IPS-11a (cell line): ENCODE results near the gene TCHH.
A peak's percentile ranks its signal among the peaks of the same experiment; 100 is the strongest.
"Not testable (repeated sequence)": the region's sequence is repeated elsewhere in the genome, so short reads cannot be mapped to it uniquely, and the experiment has no call there.

ENCODE experiments used
- H3K4me3 ChIP-seq: one replicate; pipeline ENCODE4 v1.5.1; 2013; ENCODE audit warnings: low read depth, low read length, control low read depth

The TCHH gene

DNA sequence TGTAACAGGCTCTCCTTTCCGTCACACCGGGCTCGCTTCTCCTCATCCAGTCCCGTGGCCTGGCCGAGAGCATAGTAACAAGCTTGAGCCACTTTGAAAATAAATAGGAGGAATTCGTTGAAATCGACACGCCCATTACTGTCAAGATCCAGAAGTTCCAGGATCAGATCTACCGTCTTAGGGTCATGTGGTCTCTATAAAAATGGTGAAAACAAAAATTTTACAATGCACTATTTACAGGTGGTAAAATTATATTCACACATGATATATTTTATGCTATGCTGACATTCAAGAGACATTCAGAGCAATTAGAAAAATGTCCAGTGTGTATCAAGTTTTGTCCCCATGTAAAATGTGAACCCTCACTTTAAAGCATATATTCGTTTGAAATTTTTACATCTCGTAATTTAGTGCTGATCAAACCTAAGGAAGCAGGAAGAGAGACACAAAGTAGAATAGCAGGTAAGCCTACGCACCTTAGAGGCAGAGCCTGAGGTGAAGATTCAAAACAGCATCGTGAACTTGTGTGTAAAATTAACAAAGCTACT lies 2.3 kb downstream of the TCHH start:
- H3K4me3 ChIP-seq, result no peak overlapping the region

DNA sequence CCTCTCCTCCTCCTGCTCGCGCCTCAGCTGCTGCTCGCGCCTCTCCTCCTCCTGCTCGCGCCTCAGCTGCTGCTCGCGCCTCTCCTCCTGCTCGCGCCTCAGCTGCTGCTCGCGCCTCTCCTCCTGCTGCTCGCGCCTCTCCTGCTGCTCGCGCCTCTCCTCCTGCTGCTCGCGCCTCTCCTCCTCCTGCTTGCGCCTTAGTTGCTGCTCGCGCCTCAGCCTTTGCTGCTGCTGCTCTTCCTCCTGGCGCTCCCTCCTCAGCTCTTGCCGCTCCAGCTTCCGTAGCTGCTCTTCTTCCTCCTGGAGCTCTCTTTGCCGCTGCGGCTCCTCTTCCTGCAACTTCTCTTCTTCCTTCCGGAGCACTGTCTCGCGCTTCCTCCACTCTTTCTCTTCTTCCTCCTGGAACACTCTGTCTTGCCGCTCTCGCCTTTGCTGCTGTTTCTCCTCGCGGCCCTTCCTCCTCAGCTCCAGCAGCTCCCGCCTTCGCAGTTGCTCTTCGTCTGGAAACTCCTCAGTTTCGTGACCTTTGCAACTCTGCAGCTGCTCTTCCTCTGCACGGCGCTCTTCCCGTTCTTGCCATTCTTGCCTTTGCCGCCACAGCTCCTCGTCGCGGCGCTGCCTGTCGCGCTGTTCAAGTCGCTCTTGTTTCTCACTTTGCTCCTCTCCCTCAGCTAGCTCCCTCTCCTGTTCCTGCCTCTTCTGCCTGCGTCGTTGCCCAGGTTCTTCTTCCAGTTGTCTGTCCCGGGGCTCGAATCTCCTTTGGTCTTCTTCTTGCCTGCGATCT lies 3.0 kb downstream of the TCHH start:
- H3K4me3 ChIP-seq, result no peak overlapping the region

GRCh38 chr1:152111515-152111968 lies 3.7 kb downstream of the TCHH start:
- no peak overlapping the region for H3K4me3 ChIP-seq

- no peak overlapping the region for H3K4me3 ChIP-seq
Measured at GRCh38 chr1:152110860-152111514, 4.3 kb downstream of the TCHH start.

DNA sequence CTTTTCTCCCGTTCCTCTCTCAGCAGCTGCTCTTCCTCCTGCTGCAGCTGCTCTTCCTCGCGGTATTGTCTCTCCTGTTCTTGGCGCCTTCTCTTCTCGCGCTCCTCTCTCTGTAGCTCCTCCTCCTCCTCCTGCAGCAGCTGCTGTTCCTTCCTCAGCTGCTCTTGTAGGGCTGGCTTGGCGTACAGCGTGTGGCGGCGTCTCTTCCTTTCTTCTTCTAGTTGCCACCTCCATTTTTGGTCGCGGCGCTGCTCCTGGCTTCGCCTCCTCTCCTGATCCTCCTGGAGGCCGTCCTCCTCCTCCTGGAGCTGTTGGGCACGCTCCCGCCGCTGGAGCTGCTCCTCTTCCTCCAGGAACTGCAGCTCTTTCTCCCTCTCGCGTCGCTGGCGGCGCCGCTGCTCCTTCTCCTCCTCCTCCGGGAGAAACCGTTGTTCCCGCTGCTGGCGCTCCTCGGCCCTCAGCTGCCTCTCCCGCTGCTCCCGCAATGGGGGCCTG lies 4.8 kb downstream of the TCHH start:
- no peak overlapping the region for H3K4me3 ChIP-seq

DNA sequence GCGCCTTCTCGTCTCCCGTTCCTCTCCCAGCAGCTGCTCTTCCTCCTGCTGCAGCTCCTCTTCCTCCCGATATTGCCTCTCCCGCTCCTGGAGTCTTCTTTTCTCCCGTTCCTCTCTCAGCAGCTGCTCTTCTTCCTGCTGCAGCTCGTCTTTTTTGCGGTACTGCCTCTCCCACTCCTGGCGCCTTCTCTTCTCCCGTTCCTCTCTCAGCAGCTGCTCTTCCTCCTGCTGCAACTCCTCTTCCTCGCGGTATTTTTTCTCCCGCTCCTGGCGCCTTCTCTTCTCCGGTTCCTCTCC lies 5.3 kb downstream of the TCHH start:
- H3K4me3 ChIP-seq, result no peak overlapping the region

- H3K4me3 ChIP-seq, result no peak overlapping the region
Measured at GRCh38 chr1:152109231-152109997, 5.8 kb downstream of the TCHH start.

DNA sequence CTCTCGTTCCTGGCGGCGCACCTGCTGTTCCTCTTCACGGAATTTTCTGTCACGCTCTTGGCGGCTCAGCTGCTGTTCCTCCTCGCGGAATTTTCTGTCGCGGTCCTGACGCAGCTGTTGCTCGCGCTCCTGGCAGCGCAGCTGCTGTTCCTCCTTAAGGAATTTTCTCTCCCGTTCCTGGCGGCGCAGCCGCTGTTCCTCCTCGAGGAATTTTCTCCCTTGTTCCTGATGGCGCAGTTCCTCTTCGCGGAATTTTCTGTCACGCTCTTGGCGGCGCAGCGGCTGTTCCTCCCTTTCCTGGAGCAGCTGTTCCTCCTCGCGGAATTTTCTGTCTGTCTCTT lies 6.4 kb downstream of the TCHH start:
- no peak overlapping the region for H3K4me3 ChIP-seq

- H3K4me3 ChIP-seq, result peak overlapping the region; percentile 0
Measured at GRCh38 chr1:152107984-152108881, 7.0 kb downstream of the TCHH start.

- no peak overlapping the region for H3K4me3 ChIP-seq
Measured at GRCh38 chr1:152107031-152107983, 7.9 kb downstream of the TCHH start.

DNA sequence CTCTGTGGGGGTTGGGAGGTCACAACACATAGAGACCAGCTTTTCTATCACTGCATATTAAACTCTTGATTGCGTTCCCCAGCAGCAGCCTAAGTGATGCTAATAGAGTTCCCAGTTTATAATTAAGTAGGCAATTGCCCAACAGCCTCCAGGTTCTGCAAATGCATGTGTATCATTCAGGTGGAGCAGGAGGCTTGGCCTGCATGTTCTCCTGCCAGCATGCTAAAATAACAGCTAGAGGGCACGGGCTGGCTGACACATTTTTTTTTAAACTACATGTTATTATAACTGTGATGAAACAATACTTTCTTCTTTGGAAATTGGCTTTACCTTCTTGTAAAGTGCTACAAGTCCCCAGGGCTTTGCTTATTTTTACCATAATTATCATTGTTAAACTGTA lies 10.4 kb downstream of the TCHH start:
- no peak overlapping the region for H3K4me3 ChIP-seq

- no peak overlapping the region for H3K4me3 ChIP-seq
Measured at GRCh38 chr1:152096931-152097330, 18.3 kb downstream of the TCHH start.

GRCh38 chr1:152089014-152089674 lies 26.1 kb downstream of the TCHH start, which contains the start of gene TCHHL1:
Gene TCHHL1 (minus strand): TSS chr1:152089064. CDS start chr1:152088143, 921 bp downstream.
- no peak within 1 kb of the TSS for H3K4me3 ChIP-seq

DNA sequence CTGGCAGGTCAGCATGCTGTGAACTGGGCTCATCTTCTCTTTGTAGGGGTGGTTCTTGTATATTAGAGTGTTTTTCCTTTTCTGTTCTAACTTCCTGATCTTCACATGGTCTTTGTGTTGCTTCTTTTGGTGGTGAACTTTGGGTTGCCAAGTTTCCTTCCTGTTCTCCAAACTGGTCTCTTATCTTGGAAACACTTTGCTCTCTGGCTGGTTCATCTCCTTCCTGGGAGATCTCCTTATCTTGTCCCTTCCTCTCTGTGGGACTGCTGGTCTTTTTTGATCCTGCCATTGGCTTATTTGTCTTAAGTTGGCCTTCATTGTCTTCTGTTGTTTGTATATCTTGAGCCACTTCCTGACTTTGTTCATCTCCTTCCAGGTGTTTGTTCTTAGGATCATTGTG lies 28.5 kb downstream of the TCHH start:
- H3K4me3 ChIP-seq, result no peak overlapping the region

GRCh38 chr1:152084853-152085252 lies 30.4 kb downstream of the TCHH start:
- no peak overlapping the region for H3K4me3 ChIP-seq

GRCh38 chr1:152081026-152081425 lies 34.2 kb downstream of the TCHH start:
- not testable (repeated sequence) for H3K4me3 ChIP-seq

- H3K4me3 ChIP-seq, result not testable (repeated sequence)
Measured at GRCh38 chr1:152080494-152080893, 34.8 kb downstream of the TCHH start.

GRCh38 chr1:152078831-152079441 lies 36.3 kb downstream of the TCHH start:
- no peak overlapping the region for H3K4me3 ChIP-seq
